GM21717 (cell line): ENCODE measurements around the gene RAD9A.
A peak's percentile ranks its signal among the peaks of the same experiment; 100 is the strongest.

Experiments used
- ATAC-seq: cut with Tn5 transposase; IDR thresholded peaks from one replicate; pipeline ENCODE4 v1.9.1; 2021; ENCODE audit warnings: mild to moderate bottlenecking, moderate library complexity; ENCODE audit not compliant: unreplicated experiment

The RAD9A gene

DNA sequence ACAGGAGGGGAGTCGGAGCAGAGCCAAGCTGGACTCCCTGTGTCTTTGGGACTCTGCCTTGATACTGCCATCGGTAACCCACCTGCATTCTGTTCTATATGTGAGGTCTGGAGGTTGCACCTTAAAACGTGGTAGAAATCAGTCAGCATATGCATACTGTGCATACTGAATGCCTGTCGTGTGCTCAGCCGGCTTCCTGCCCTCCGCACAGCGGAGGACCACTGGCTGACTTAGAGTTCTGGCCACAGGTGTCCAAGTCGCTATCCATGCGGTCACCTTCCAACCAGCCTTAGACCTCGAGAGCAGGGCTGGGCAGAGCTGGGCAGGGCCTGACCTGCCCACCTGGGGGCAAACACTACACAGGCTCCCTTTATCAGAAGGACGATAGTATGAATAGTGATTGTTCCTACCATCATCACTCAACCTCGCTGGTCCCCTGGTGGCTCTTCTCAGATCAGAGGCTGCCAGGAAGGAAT lies 15.9 kb downstream of the RAD9A start:
- ATAC-seq: no peak

DNA sequence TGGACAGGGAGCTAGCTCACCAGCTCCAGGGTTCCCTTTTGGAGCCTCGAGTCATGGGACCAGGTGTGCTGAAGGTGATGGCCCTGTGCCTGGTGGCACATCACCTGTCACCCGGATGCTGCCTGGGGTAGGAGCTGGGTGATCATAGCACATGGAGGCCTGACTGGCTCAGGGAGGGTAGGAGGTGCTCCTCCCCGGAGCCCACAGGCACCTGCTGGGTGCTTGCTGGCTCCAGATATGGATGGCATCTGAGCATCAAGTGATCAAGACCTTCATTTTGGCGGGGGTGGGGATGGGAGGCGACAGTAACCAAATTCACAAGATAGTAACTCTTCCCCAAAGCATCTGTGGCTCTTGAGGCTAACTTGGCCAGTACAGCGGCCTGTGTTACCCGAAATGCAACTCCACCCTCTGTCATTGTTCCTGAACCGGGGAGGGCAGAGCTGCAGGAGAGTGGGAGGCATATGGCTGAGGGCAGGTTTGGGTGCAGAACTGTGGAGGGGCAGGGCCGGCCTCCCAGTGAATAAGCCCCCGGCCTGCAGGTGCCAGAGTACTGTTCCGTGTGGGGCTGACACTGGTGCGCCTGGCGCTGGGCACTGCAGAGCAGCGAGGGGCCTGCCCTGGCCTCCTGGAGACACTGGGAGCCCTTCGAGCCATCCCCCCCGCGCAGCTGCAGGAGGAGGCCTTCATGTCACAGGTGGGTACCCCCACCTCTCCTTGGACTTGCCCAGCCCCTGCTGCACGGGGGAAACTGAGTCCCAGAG lies 16.8 kb downstream of the RAD9A start:
- ATAC-seq: no peak

DNA sequence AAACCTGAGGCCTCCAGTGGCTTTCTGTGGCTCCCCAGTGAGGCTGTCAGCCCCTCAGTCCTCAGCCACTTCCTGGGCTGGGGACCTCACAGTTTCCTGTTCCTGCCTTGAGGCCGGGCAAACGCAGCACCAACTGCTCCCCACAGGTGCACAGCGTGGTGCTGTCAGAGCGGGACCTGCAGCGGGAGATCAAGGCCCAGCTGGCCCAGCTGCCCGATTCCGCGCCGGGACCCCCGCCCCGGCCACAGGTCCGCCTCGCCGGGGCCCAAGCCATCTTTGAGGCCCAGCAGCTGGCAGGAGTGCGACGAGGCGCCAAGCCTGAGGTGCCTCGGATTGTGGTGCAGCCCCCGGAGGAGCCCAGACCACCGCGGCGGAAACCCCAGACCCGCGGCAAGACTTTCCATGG lies 17.5 kb downstream of the RAD9A start:
- no peak for ATAC-seq

DNA sequence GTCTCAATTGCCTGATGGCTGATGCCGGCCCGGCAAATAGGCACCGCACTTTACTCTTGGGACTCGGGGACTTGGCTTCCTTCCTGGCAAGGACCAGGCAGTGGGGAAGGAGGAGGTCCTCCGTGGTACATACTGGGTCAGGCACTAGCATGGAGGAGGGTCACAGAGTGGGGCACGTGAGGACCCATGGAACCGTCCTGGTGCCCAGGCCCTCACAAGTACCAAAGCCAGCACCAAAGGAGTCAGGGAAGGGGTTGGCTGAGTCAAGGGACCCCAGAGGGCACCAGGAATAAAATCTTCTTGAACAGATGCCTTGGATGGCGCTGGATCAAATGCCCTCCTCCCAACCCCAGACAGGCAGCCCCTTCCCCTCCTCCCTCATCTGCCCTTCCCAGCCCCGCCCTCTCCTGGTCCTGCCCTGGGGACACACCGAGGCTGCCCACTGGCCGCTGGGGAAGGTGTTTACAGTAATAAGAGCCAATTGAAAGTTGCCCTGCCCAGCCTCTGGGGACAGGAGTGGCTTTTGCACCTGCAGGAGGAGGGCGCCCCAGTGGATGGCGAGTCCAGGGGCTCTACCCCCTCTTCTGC lies 18.1 kb downstream of the RAD9A start:
- no peak for ATAC-seq

DNA sequence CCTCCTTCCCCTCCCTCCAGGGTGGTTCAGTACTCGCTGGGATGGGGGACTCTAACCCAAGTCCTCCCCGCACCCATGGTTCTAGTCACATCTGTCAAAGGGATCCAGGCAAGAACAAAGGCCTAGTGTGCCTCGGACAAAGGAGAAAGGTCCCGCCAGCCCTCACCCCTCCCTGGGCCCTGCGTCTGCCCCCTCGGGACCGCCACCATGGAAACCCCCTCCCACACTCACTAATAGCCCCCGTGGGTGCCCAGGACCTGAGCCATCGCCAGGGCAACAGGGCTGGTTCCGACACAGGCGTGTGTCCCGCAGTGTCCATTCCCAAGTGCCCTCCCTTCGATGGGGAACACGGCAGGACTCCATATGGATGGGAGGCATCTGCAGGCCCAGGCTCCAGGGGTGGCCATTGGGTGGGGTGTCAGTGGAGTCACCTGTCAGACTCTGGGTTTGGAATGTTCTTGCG lies 18.6 kb downstream of the RAD9A start:
- ATAC-seq: no peak

- no peak for ATAC-seq
Measured at GRCh38 chr11:67410984-67411784, 19.4 kb downstream of the RAD9A start.

- no peak for ATAC-seq
Measured at GRCh38 chr11:67411785-67412152, 20.0 kb downstream of the RAD9A start.

- ATAC-seq: no peak
Measured at GRCh38 chr11:67412495-67413179, 20.9 kb downstream of the RAD9A start.

GRCh38 chr11:67413266-67413849 lies 21.6 kb downstream of the RAD9A start:
- ATAC-seq: no peak

- ATAC-seq: no peak
Measured at GRCh38 chr11:67415501-67416304, 23.9 kb downstream of the RAD9A start, which contains the start of gene CARNS1. CARNS1 (plus strand) TSS chr11:67415678; CDS start chr11:67416200, 522 bp downstream.

DNA sequence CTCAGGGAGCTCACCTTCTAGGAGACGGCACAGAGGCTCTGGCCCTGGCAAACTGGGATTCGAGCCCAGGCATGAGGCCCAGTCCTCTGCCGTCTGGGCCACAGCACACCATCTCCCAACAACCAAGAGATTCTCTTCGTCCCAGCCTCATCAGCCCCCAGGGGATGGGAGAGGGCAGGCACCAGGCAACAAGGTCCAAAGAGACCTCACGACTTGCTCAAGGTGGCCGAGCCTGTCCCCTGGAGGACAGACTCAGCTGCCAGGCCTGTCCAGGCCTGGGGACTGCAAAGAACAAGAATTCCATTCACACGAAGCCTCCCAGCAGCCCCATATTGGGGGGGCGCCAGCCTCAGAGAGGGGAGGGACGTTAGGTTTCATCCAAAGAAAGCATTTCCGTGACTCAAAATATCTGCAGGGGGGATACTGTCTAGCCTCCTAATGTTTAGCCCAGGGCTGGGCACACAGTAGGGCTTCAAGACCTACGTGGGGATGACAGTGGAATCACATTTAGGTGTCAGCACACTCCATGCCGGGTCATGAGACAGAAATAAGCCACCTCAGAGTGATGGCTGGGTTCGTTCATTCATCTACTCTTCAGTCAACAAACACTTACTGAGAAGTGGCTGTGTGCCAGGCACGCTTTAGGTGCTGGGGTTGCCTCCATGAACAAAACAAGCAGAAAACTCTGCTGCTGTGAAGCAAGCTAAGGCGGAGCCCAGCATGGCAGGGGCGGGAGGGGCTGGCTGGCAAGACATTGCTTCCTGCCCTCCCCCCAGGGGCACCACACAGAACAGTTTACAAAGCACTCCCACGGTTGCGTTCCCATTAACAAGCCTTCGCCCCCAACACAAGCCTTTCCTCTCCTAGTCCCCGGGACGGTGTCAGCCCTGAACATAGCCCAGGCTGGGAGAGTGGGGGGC lies 24.9 kb downstream of the RAD9A start:
- no peak for ATAC-seq

DNA sequence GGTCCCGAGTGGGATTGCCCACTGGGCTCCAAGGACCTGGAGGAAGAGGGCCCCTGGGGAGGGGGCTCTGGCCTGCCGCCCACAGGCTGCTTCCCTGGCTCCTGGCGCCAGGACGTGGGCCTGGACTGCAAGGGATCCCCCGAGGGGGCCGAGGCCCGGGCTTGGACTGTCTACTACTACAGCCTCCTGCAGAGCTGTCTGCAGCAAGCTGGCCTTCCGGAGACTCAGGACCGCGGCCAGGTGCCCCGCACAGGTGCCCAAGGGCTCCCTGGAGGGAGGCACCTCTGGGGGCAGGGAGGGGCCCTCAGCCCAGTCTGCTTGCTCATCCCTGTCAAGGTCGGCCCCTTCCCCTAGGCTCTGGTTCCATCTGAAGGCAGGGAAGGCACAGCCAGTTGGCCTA lies 25.6 kb downstream of the RAD9A start:
- ATAC-seq: no peak

DNA sequence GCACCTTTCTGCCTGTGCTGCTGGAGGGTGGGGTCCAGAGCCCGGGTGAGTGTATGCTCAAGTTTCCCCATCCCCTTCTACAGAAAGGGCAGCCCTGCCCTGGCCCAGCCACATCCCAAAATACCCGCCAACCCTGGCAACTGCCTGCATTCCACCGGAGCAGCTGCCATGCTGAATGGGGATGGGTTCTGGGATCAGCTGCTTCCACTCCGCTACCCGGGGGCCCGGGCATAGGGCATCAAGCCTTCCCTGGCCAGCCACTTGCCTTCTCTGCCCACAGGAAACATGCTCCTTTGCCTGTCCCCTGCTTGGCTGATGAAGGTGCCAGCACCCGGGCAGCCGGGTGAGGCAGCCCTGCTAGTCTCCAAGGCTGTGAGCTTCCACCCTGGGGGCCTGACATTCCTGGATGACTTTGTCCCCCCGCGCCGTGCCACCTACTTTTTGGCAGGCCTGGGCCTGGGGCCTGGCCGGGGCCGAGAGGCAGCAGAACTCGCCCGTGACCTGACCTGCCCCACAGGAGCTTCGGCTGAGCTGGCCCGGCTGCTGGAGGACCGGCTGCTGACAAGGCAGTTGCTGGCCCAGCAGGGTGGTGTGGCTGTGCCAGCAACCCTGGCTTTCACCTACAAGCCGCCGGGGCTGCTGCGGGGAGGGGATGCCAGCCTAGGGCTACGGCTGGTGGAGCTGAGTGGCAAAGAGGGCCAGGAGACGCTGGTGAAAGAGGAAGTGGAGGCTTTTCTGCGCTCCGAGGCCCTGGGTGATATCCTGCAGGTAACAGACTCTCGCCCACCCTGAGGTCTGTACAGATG lies 26.9 kb downstream of the RAD9A start:
- no peak for ATAC-seq

GRCh38 chr11:67419325-67420049 lies 27.7 kb downstream of the RAD9A start:
- ATAC-seq: no peak

DNA sequence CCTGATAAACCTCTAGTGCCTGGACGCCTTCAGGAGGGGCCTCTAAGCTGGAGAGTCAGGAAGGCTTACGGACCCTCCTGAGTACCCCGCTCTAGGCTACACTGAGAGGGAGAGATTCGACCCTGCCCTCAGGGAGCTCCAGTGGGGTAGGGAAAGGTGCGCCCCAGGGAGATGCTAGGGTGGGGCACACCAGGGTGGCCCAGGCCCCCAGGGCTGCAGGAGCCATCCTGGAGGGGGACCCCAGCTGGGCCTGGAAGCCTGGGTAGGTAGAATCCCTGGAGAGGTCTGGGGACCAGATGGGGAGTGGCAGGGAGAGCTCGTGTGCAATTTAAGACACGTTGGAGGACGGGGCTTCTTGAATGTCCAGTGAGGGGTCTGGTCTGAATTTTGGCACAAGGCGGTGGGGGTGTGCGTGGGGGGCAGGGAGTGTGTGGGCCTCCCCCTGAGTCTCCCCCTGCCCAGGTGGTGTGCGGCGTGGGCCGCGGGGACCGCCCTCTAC lies 28.4 kb downstream of the RAD9A start:
- ATAC-seq: no peak

GRCh38 chr11:67420646-67421429 lies 29.1 kb downstream of the RAD9A start:
- peak; percentile 79 for ATAC-seq
